Pancreas (tissue), 10 donors: ENCODE data around the gene TBX1. TPM values are rescaled to one million over a fixed set of nuclear protein-coding genes. Genes with fewer than 3 reads are reported as not detected.

Source experiments
- ATAC-seq, 4 donors: fragments of 200-7000 bp; cut with Tn5 transposase; one replicate each; pipeline versions ENCODE4 v1.8.0 to v1.9.1; 2020; ENCODE audit warnings: mild to moderate bottlenecking in 4 of 4, moderate library complexity in 4 of 4
- DNase-seq, 6 donors: peaks; one replicate each; pipeline ENCODE4 v3.0.0-alpha.2; 2020
- FAIRE-seq: peaks from 2 replicates; lab custom pipeline; 2012; peaks lifted over from hg19 to GRCh38; lab: Jason Lieb, UNC
- H3K27ac ChIP-seq, 4 donors: fragments of 200-600 bp; sonication (generic); 1 replicate in 3 of 4; 2 replicates in 1 of 4; pipeline versions ENCODE4 v1.5.0 to v1.8.0; 2020
- H3K27me3 ChIP-seq, 4 donors: fragments of 200-600 bp; one replicate each; pipeline ENCODE4 v1.8.0; 2021
- H3K36me3 ChIP-seq, 3 donors: fragments of 200-600 bp; sonication (generic) in 1 of 3; one replicate each; pipeline versions ENCODE4 v1.5.0 to v1.8.0; 2020 to 2021
- H3K4me1 ChIP-seq, 3 donors: fragments of 200-600 bp; one replicate each; pipeline ENCODE4 v1.8.0; 2021
- H3K4me3 ChIP-seq, 4 donors: fragments of 200-600 bp; sonication (generic) in 2 of 4; one replicate each; pipeline versions ENCODE4 v1.5.0 to v1.8.0; 2020 to 2021
- H3K9me3 ChIP-seq, 4 donors: fragments of 200-600 bp; one replicate each; pipeline ENCODE4 v1.8.0; 2021
- CTCF ChIP-seq, 4 donors: fragments of 200-600 bp; sonication (generic) in 3 of 4; IDR thresholded peaks; one replicate each; pipeline versions ENCODE4 v1.5.0 to v1.8.0; 2021; ENCODE audit warnings: antibody characterized with exemption in 4 of 4
- WGBS, 2 donors: extraction: QIAGEN DNeasy Blood & Tissue Kit; methylation state at CpG; one replicate each; pipeline ENCODE4 v1.1.7; 2013; 5-methylcytosine and 5-hydroxymethylcytosine counted together
- intact Hi-C, 3 donors: fragments of 100-400 bp; cut with DNase I; formaldehyde crosslinking; loops; one replicate each; pipeline versions ENCODE4 v1.11.1 to v1.14.2; 2022
- polyA plus RNA-seq, 2 donors: library from polyadenylated mRNA; stranded (reverse); fragments of 200-250 nt; gene quantifications; one replicate each; pipeline ENCODE4 v1.2.3, GENCODE V29; 2013
- total RNA-seq, 6 donors: library from RNA; stranded (reverse); fragmentation: NEBNext Ultra II Directional in 4 of 6; extraction: Animal tissue kit (Norgen Biotek cat#: 25700) in 4 of 6; gene quantifications; one replicate each; pipeline versions ENCODE4 v1.2.1 to v1.2.4, GENCODE V29; 2021 to 2023
- donor health status: healthy with polysubstance abuse.
- donor health status: DM: no; HTN: no; CAD: no; lungs with moderate emphysema.
- donor health status: DM: no; HTN: no; CAD: no.
- donor health status: control.
- donor health status: control.
- donor health status: Bipolar disorder and iron deficiency.
- donor health status: DM: yes; HTN: yes; CAD: no.
- donor health status: DM: no; HTN: no; CAD: no.
- donor health status: DM: no; HTN: no; CAD: no.
- donor health status: DM: yes; HTN: yes; CAD: no.

TBX1 gene
- total and polyA plus RNA-seq, 8 donors = 0.19 to 1.3 (median 0.31) TPM; not detected in 1

- Histone ChIP-seq H3K36me3 (no peaks in the 10 kb centered on the region), H3K4me3 (no peak overlapping the region), H3K27me3 (no peaks in the 10 kb centered on the region), H3K4me1 (no peaks in the 10 kb centered on the region), H3K27ac (no peak overlapping the region), H3K9me3 (no peaks in the 10 kb centered on the region)
- WGBS, 2 donors = 57 to 68% methylated on average over 4 of the region's 4 CpGs
- ATAC-seq (no peak), FAIRE-seq (no peak), DNase-seq (no peak)
- intact Hi-C loops = no loop called here
- TF ChIP-seq CTCF (IDR thresholded peaks at IDR 0.05) = no peak
These were observed 12.4 kb upstream of the TBX1 start for GRCh38 chr22:19748139-19748538.

DNA sequence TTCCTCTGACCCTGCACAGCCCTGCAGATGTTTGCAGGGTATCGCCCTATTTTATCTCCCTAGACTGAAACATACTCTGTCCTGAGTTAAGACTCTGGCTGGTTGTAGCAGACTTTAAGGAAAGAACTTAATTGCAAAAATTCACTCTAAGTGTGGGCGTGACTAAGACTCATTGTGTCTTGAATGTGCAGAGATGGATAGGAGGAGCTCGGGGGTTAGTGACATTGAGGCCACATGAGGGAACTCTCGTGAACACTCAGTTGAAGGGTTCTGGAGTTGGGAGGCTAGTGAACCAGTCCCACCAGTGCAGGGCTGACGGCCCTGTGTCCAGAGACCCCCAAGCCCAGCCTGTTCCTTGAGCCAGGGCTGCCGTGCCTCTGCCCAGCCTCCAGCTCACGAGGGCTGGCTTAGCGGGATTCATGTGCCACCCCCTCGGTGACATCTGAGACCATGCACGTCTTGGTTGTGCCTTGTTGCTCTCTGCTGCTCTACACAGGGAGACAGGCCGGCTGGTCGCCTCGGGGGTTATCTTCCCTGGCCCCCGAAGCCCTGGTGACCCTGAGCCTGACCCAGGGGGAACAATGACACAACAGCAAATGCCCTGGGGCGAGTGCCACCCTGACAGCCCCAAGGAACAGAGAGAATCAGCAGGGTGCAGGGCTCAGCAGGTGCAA is 11.4 kb upstream of the TBX1 start:
- TF ChIP-seq CTCF (IDR thresholded peaks at IDR 0.05) = no peak
- Histone ChIP-seq H3K36me3 (no peaks in the 10 kb centered on the region), H3K4me1 (no peaks in the 10 kb centered on the region), H3K4me3 (no peak overlapping the region), H3K9me3 (no peaks in the 10 kb centered on the region), H3K27ac (no peak overlapping the region), H3K27me3 (no peaks in the 10 kb centered on the region)
- FAIRE-seq (no peak), DNase-seq (no peak), ATAC-seq (no peak)
- intact Hi-C loops = no loop called here
- WGBS, 2 donors = 50 to 56% methylated on average over 15 of the region's 15 CpGs

- ATAC-seq = no peak
- intact Hi-C loops = no loop called here
- Histone ChIP-seq H3K4me1 (no peaks in the 10 kb centered on the region), H3K27me3 (no peaks in the 10 kb centered on the region), H3K9me3 (no peaks in the 10 kb centered on the region), H3K36me3 (no peaks in the 10 kb centered on the region), H3K27ac (no peak overlapping the region), H3K4me3 (no peak overlapping the region)
- 64 to 77% methylated on average over 12 of the region's 12 CpGs for WGBS, 2 donors
- no peak for TF ChIP-seq CTCF (IDR thresholded peaks at IDR 0.05)
- DNase-seq = no peak
- no peak for FAIRE-seq
These were observed 10.7 kb upstream of the TBX1 start for GRCh38 chr22:19749876-19750275.

- ATAC-seq (no peak), FAIRE-seq (no peak), DNase-seq (no peak)
- no peak overlapping the region for H3K27ac ChIP-seq
- H3K27me3 ChIP-seq = peaks cover 0 to under 1% (median 0%) of the 10 kb centered on the region in 4 donors
- no peaks in the 10 kb centered on the region for H3K4me1 ChIP-seq
- 49 to 55% methylated on average over 26 to 27 of the region's 27 CpGs for WGBS, 2 donors
- intact Hi-C loops = no loop called here
- H3K4me3 ChIP-seq = no peak overlapping the region
- H3K36me3 ChIP-seq = no peaks in the 10 kb centered on the region
- no peaks in the 10 kb centered on the region for H3K9me3 ChIP-seq
- no peak for TF ChIP-seq CTCF (IDR thresholded peaks at IDR 0.05)
These were observed 9.8 kb upstream of the TBX1 start for GRCh38 chr22:19750507-19751490.
